ENCODE measurements around the gene PSMF1. TPM values are rescaled to one million over a fixed set of nuclear protein-coding genes. Genes with fewer than 3 reads are reported as not detected.

The PSMF1 gene
- total and polyA plus RNA-seq, 9 of the 15 experiments (the other 6 are each of a cell fraction or from before 2014, with no cell fraction given) = 8.5 to 192 (median 33.2) TPM

GRCh38 chr20:1086277-1087213 lies 31.9 kb upstream of the PSMF1 start:
- DNase-seq (ENCODE audit: extremely low read depth in 1 of 4, low spot score in 3 of 4) = no peak
- in situ Hi-C loops (cut with MboI) = no loop called here
- H3K4me3 ChIP-seq = no peak overlapping the region
- peaks cover 2% of the 10 kb centered on the region; the same call in 1 of the 2 replicates for H3K9me3 ChIP-seq (replicated peaks; ENCODE audit: control insufficient read depth, insufficient read depth, low read depth, low read length)
- no peak for FAIRE-seq
- no peak overlapping the region for H3K4me2 ChIP-seq (ENCODE audit: insufficient read depth, low read length)
- no peak overlapping the region for H3K9ac ChIP-seq (ENCODE audit: insufficient read depth in 1 of 2, low read depth in 2 of 2, low read length in 2 of 2)
- TF ChIP-seq PYGO2 (tag; IDR thresholded peaks at IDR 0.05) (no peak), ZNF24 (IDR thresholded peaks at IDR 0.05) (peak; percentile 90)
- H3K4me1 ChIP-seq (replicated peaks in 1 of 2; ENCODE audit: control insufficient read depth in 2 of 2, insufficient read depth in 2 of 2, low read length in 2 of 2) = peaks cover 0 to 21% of the 10 kb centered on the region in 2 experiments; a peak in 2 of 5 replicates
- H3K27me3 ChIP-seq (ENCODE audit: control insufficient read depth in 2 of 2, insufficient read depth in 2 of 2, low read length in 2 of 2) = no peaks in the 10 kb centered on the region
- WGBS (ENCODE audit: insufficient coverage, low coverage, missing lambda C conversion rate) = 21% methylated on average over 5 of the region's 5 CpGs
- no peaks in the 10 kb centered on the region for H3K9me1 ChIP-seq (ENCODE audit: control insufficient read depth, insufficient read depth, low read length)
- no peak overlapping the region for H2AFZ ChIP-seq (ENCODE audit: low read depth, low read length)
- no peaks in the 10 kb centered on the region for H3K79me2 ChIP-seq (ENCODE audit: control insufficient read depth, insufficient read depth, low read length)
- ATAC-seq = no peak
- no TSS peak for BruUV-seq (replicated peaks)
- H3K27ac ChIP-seq (ENCODE audit: extremely low read depth, low read depth, low read length) = no peak overlapping the region
- intact Hi-C loops (cut with micrococcal nuclease) = no loop called here
- no peaks in the 10 kb centered on the region for H4K20me1 ChIP-seq (replicated peaks; ENCODE audit: control insufficient read depth, insufficient read depth, low read length)
- POLR2A ChIA-PET = interaction anchor here (0.6 to 0.7 kb wide), 2 partner anchors 53 to 106 kb away, joined by 3 read pairs; no protein-coding TSS in a partner anchor
- no peaks in the 10 kb centered on the region for H3K36me3 ChIP-seq (ENCODE audit: control insufficient read depth, insufficient read depth, low read length)
- CTCF ChIA-PET (ENCODE audit: low intra/inter-chr PET ratio) = no interaction called here

GRCh38 chr20:1087311-1087905 lies 31.0 kb upstream of the PSMF1 start:
- in situ Hi-C loops (cut with MboI) = no loop called here

More at GRCh38 chr20:1087311-1087905, 31.0 kb upstream of the PSMF1 start:
- WGBS (ENCODE audit: insufficient coverage, low coverage, missing lambda C conversion rate) = 27% methylated on average over 4 of the region's 4 CpGs
- Histone ChIP-seq H3K27me3 (ENCODE audit: control insufficient read depth in 2 of 2, insufficient read depth in 2 of 2, low read length in 2 of 2) (no peaks in the 10 kb centered on the region), H3K4me2 (ENCODE audit: insufficient read depth, low read length) (no peak overlapping the region), H3K9me1 (ENCODE audit: control insufficient read depth, insufficient read depth, low read length) (no peaks in the 10 kb centered on the region), H4K20me1 (replicated peaks; ENCODE audit: control insufficient read depth, insufficient read depth, low read length) (no peaks in the 10 kb centered on the region), H3K9ac (ENCODE audit: insufficient read depth in 1 of 2, low read depth in 2 of 2, low read length in 2 of 2) (no peak overlapping the region), H3K4me1 (replicated peaks in 1 of 2; ENCODE audit: control insufficient read depth in 2 of 2, insufficient read depth in 2 of 2, low read length in 2 of 2) (peaks cover 0 to 21% of the 10 kb centered on the region in 2 experiments; a peak in 2 of 5 replicates), H2AFZ (ENCODE audit: low read depth, low read length) (no peak overlapping the region), H3K9me3 (replicated peaks; ENCODE audit: control insufficient read depth, insufficient read depth, low read depth, low read length) (peaks cover 2% of the 10 kb centered on the region; the same call in 1 of the 2 replicates), H3K4me3 (no peak overlapping the region), H3K27ac (ENCODE audit: extremely low read depth, low read depth, low read length) (no peak overlapping the region), H3K79me2 (ENCODE audit: control insufficient read depth, insufficient read depth, low read length) (no peaks in the 10 kb centered on the region), H3K36me3 (ENCODE audit: control insufficient read depth, insufficient read depth, low read length) (no peaks in the 10 kb centered on the region)
- TF ChIP-seq NR2F6 (CRISPR knock-in tag; IDR thresholded peaks at IDR 0.05) (no peak), CBFA2T3 (IDR thresholded peaks at IDR 0.05) (peak; percentile 14; the same call in 1 of the 2 replicates)
- POLR2A ChIA-PET = no interaction called here
- FAIRE-seq (no peak), ATAC-seq (no peak), DNase-seq (ENCODE audit: extremely low read depth in 1 of 4, low spot score in 3 of 4) (no peak)
- CTCF ChIA-PET (ENCODE audit: low intra/inter-chr PET ratio) = no interaction called here
- intact Hi-C loops (cut with micrococcal nuclease) = no loop called here
- no TSS peak for BruUV-seq (replicated peaks)
